Pancreas (tissue), 10 donors: ENCODE results near the gene CDT1. TPM values are rescaled to one million over a fixed set of nuclear protein-coding genes. Genes with fewer than 3 reads are reported as not detected.

Experiments
- ATAC-seq, 4 donors: fragments of 200-7000 bp; cut with Tn5 transposase; one replicate each; pipeline versions ENCODE4 v1.8.0 to v1.9.1; 2020; ENCODE audit warnings: mild to moderate bottlenecking in 4 of 4, moderate library complexity in 4 of 4
- DNase-seq, 6 donors: peaks; one replicate each; pipeline ENCODE4 v3.0.0-alpha.2; 2020
- FAIRE-seq: peaks from 2 replicates; lab custom pipeline; 2012; peaks lifted over from hg19 to GRCh38; lab: Jason Lieb, UNC
- H3K27ac ChIP-seq, 4 donors: fragments of 200-600 bp; sonication (generic); 1 replicate in 3 of 4; 2 replicates in 1 of 4; pipeline versions ENCODE4 v1.5.0 to v1.8.0; 2020
- H3K27me3 ChIP-seq, 4 donors: fragments of 200-600 bp; one replicate each; pipeline ENCODE4 v1.8.0; 2021
- H3K36me3 ChIP-seq, 3 donors: fragments of 200-600 bp; sonication (generic) in 1 of 3; one replicate each; pipeline versions ENCODE4 v1.5.0 to v1.8.0; 2020 to 2021
- H3K4me1 ChIP-seq, 3 donors: fragments of 200-600 bp; one replicate each; pipeline ENCODE4 v1.8.0; 2021
- H3K4me3 ChIP-seq, 4 donors: fragments of 200-600 bp; sonication (generic) in 2 of 4; one replicate each; pipeline versions ENCODE4 v1.5.0 to v1.8.0; 2020 to 2021
- H3K9me3 ChIP-seq, 4 donors: fragments of 200-600 bp; one replicate each; pipeline ENCODE4 v1.8.0; 2021
- WGBS, 2 donors: extraction: QIAGEN DNeasy Blood & Tissue Kit; methylation state at CpG; one replicate each; pipeline ENCODE4 v1.1.7; 2013; 5-methylcytosine and 5-hydroxymethylcytosine counted together
- intact Hi-C, 3 donors: fragments of 100-400 bp; cut with DNase I; formaldehyde crosslinking; loops; one replicate each; pipeline versions ENCODE4 v1.11.1 to v1.14.2; 2022
- polyA plus RNA-seq, 2 donors: library from polyadenylated mRNA; stranded (reverse); fragments of 200-250 nt; gene quantifications; one replicate each; pipeline ENCODE4 v1.2.3, GENCODE V29; 2013
- total RNA-seq, 6 donors: library from RNA; stranded (reverse); fragmentation: NEBNext Ultra II Directional in 4 of 6; extraction: Animal tissue kit (Norgen Biotek cat#: 25700) in 4 of 6; gene quantifications; one replicate each; pipeline versions ENCODE4 v1.2.1 to v1.2.4, GENCODE V29; 2021 to 2023
- TF ChIP-seq, protein P1 (sequence below), 4 donors: fragments of 200-600 bp; sonication (generic) in 3 of 4; IDR thresholded peaks; one replicate each; pipeline versions ENCODE4 v1.5.0 to v1.8.0; 2021; ENCODE audit warnings: antibody characterized with exemption in 4 of 4
- donor health status: healthy with polysubstance abuse.
- donor health status: DM: no; HTN: no; CAD: no; lungs with moderate emphysema.
- donor health status: DM: no; HTN: no; CAD: no.
- donor health status: control.
- donor health status: control.
- donor health status: Bipolar disorder and iron deficiency.
- donor health status: DM: yes; HTN: yes; CAD: no.
- donor health status: DM: no; HTN: no; CAD: no.
- donor health status: DM: no; HTN: no; CAD: no.
- donor health status: DM: yes; HTN: yes; CAD: no.

Gene CDT1
- total and polyA plus RNA-seq, 8 donors: 0.12 to 1.8 (median 0.78) TPM

DNA sequence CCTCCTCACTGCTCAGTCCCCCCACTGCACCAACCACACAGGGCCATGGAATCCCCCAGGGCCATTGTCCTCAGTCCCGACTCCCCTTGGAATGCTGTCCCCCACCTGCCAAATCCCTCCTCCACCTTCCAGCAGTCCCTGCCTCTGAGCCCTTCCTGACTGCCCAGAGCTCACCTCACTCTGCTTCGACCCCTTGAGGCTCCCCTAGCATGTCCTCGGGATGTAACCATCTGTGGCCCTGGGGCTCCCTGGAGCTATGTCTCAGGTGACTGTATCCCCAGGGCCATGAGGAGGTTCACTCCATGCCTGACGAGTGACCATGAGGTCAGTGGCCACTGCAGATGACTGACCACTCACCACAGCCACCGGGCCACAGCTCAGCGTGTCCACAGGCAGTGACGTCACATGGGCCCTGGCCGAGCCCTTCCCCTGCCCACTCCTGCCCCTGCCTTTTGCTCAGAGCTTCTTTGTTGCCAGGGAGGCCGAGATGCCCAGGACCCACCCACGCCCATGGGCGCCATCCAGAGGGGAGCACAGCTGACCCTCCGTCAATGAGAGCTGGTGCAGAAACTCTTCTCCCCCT is 10.8 kb upstream of the CDT1 start:
- Histone ChIP-seq H3K9me3 (no peaks in the 10 kb centered on the region), H3K27ac (no peak overlapping the region), H3K4me1 (no peaks in the 10 kb centered on the region), H3K36me3 (no peaks in the 10 kb centered on the region), H3K4me3 (no peak overlapping the region), H3K27me3 (peaks cover 0 to 3% (median 0%) of the 10 kb centered on the region in 4 donors)
- ATAC-seq (no peak), FAIRE-seq (no peak), DNase-seq (peak in 1 of 6 donors; percentile 69)
- TF ChIP-seq, protein P1, sequence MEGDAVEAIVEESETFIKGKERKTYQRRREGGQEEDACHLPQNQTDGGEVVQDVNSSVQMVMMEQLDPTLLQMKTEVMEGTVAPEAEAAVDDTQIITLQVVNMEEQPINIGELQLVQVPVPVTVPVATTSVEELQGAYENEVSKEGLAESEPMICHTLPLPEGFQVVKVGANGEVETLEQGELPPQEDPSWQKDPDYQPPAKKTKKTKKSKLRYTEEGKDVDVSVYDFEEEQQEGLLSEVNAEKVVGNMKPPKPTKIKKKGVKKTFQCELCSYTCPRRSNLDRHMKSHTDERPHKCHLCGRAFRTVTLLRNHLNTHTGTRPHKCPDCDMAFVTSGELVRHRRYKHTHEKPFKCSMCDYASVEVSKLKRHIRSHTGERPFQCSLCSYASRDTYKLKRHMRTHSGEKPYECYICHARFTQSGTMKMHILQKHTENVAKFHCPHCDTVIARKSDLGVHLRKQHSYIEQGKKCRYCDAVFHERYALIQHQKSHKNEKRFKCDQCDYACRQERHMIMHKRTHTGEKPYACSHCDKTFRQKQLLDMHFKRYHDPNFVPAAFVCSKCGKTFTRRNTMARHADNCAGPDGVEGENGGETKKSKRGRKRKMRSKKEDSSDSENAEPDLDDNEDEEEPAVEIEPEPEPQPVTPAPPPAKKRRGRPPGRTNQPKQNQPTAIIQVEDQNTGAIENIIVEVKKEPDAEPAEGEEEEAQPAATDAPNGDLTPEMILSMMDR (IDR thresholded peaks at IDR 0.05): no peak
- 55 to 62% methylated on average over 12 of the region's 12 CpGs for WGBS, 2 donors
- intact Hi-C loops: no loop called here

DNA sequence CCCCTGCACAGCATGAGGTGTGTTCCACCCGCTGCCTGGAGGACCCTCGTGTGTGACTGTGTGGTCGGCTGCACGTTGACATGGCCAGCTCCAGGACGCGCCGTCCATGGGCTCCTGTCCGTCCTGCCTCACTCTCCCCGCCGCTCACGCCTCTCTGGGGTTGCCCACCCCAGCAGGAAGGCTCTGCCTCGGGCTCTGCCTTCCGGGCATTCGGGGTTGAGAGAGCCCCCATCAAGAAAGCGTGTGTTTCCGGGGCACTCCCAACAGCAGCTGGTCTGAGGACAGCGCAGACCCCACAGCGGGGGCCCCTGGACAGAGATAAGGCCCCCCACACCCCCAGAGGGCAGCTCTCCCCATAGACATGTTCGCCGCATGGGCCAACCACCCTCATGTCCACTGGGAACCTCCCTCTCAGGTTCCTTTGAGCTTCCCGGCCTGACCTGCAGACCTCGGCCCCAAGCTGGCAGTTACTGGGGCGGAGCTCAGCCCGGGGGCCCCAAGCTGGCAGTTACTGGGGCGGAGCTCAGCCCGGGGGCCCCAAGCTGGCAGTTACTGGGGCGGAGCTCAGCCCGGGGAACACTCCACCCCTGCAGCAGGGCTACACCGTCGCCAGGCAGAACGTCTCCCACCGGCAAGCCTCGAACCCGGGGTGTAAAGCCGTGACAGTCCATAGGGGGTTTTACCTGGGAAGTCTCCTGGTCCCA is 10.2 kb upstream of the CDT1 start:
- ATAC-seq: peak in 1 of 4 donors; percentile 21
- no peak for FAIRE-seq
- Histone ChIP-seq H3K4me3 (no peak overlapping the region), H3K4me1 (no peaks in the 10 kb centered on the region), H3K36me3 (no peaks in the 10 kb centered on the region), H3K27ac (no peak overlapping the region), H3K27me3 (peaks cover 0 to 3% (median 0%) of the 10 kb centered on the region in 4 donors), H3K9me3 (no peaks in the 10 kb centered on the region)
- TF ChIP-seq, protein P1 (IDR thresholded peaks at IDR 0.05): no peak
- WGBS, 2 donors: 39 to 44% methylated on average over 32 to 35 of the region's 35 CpGs
- no peak for DNase-seq
- intact Hi-C loops: no loop called here

DNA sequence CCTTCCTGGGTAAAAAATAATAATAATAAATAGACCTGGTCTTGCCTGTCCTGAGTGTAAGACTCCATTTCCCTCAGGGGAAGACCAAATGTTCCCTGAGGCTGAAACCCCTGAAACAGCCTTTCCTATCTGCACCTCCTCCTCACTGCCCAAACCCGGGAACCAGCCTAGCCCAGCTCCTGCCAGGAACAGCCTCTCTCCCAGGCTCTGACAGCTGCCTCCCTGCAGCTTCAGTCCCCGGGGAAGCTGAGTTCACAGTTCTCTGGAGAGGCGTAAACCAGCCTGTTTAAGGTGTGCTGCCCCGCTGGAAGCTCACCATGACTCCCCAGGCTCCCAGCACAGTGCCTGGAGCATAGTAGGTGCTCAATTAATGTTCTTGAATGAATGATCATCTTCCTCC is 7.3 kb upstream of the CDT1 start:
- ATAC-seq: no peak
- TF ChIP-seq, protein P1 (IDR thresholded peaks at IDR 0.05): no peak

GRCh38 chr16:88798073-88798472 is 5.5 kb upstream of the CDT1 start:
- TF ChIP-seq, protein P1 (IDR thresholded peaks at IDR 0.05): no peak
- DNase-seq (no peak), ATAC-seq (no peak), FAIRE-seq (no peak)
- Histone ChIP-seq H3K4me3 (no peak overlapping the region), H3K9me3 (no peaks in the 10 kb centered on the region), H3K4me1 (no peaks in the 10 kb centered on the region), H3K27me3 (peaks cover 0 to 3% (median 0%) of the 10 kb centered on the region in 4 donors), H3K27ac (no peak overlapping the region), H3K36me3 (no peaks in the 10 kb centered on the region)
- 93 to 95% methylated on average over 4 of the region's 4 CpGs for WGBS, 2 donors
- intact Hi-C loops: no loop called here

More for the DNA sequence above, 7.3 kb upstream of the CDT1 start:
- DNase-seq (no peak), FAIRE-seq (no peak)
- H3K4me1 ChIP-seq: no peaks in the 10 kb centered on the region
- intact Hi-C loops: no loop called here
- H3K27me3 ChIP-seq: peaks cover 0 to 3% (median 0%) of the 10 kb centered on the region in 4 donors
- H3K27ac ChIP-seq: no peak overlapping the region
- no peak overlapping the region for H3K4me3 ChIP-seq
- no peaks in the 10 kb centered on the region for H3K36me3 ChIP-seq
- H3K9me3 ChIP-seq: no peaks in the 10 kb centered on the region
- 54 to 70% methylated on average over 4 of the region's 4 CpGs for WGBS, 2 donors
